GM15510 (cell line): Measurements from ENCODE around the gene MAPK14.

Experiments used
- POLR2A ChIP-seq: IDR thresholded peaks from 3 replicates; pipeline ENCODE4 v1.6.1; 2011; ENCODE audit warnings: borderline replicate concordance; ENCODE audit not compliant: insufficient read length; ENCODE audit errors: extremely low read depth

The MAPK14 gene

GRCh38 chr6:36075656-36076055 lies 48.0 kb downstream of the MAPK14 start:
- no peak for TF ChIP-seq POLR2A

GRCh38 chr6:36076178-36077063 lies 48.8 kb downstream of the MAPK14 start:
- TF ChIP-seq POLR2A: no peak

- TF ChIP-seq POLR2A: no peak
Observed at GRCh38 chr6:36078159-36078558, 50.6 kb downstream of the MAPK14 start.

GRCh38 chr6:36079601-36080000 lies 52.0 kb downstream of the MAPK14 start:
- no peak for TF ChIP-seq POLR2A

- no peak for TF ChIP-seq POLR2A
Observed at GRCh38 chr6:36082318-36082717, 54.7 kb downstream of the MAPK14 start.

GRCh38 chr6:36083446-36083845 lies 55.8 kb downstream of the MAPK14 start:
- TF ChIP-seq POLR2A: no peak

GRCh38 chr6:36089048-36089447 lies 61.4 kb downstream of the MAPK14 start:
- TF ChIP-seq POLR2A: no peak

GRCh38 chr6:36094238-36094637 lies 66.6 kb downstream of the MAPK14 start:
- TF ChIP-seq POLR2A: no peak

- TF ChIP-seq POLR2A: no peak
Observed at GRCh38 chr6:36094753-36095496, 67.3 kb downstream of the MAPK14 start.

GRCh38 chr6:36095497-36096391 lies 68.1 kb downstream of the MAPK14 start:
- no peak for TF ChIP-seq POLR2A

GRCh38 chr6:36098253-36098919 lies 70.8 kb downstream of the MAPK14 start:
- TF ChIP-seq POLR2A: no peak

GRCh38 chr6:36098920-36099647 lies 71.5 kb downstream of the MAPK14 start:
- TF ChIP-seq POLR2A: no peak

GRCh38 chr6:36099869-36100483 lies 72.4 kb downstream of the MAPK14 start:
- TF ChIP-seq POLR2A: no peak

GRCh38 chr6:36101691-36102090 lies 74.1 kb downstream of the MAPK14 start:
- no peak for TF ChIP-seq POLR2A

GRCh38 chr6:36102853-36103252 lies 75.2 kb downstream of the MAPK14 start:
- no peak for TF ChIP-seq POLR2A
